HepG2 (cell line): ENCODE data around the gene USP38. TPM values are rescaled to one million over a fixed set of nuclear protein-coding genes. Genes with fewer than 3 reads are reported as not detected.
"Not testable (repeated sequence)": the region's sequence is repeated elsewhere in the genome, so short reads cannot be mapped to it uniquely, and the experiment has no call there.

Experiments
- ATAC-seq: fragments of 200-7000 bp; cut with Tn5 transposase; 3 replicates; pipeline ENCODE4 v1.9.1; 2020; ENCODE audit warnings: mild to moderate bottlenecking, moderate library complexity
- BruUV-seq: library from RNA; stranded (reverse); fragments of 400-500 nt; replicated peaks from 2 replicates; lab custom pipeline; 2021; lab: Mats Ljungman, UMichigan
- CTCF ChIA-PET: fragments of 300-600 bp; formaldehyde crosslinking; extraction: SDS; loops from one replicate; lab custom pipeline; 2021; ENCODE audit warnings: low total read pairs, inconsistent platforms, low intra/inter-chr PET ratio; lab: Yijun Ruan, JAX
- POLR2A ChIA-PET: fragments of 350-600 bp; sonication (Branson Sonifier 250); formaldehyde crosslinking; loops from one replicate; lab custom pipeline; 2020; ENCODE audit warnings: antibody characterized with exemption, inconsistent platforms; lab: Yijun Ruan, JAX
- DNase-seq: peaks from one replicate; pipeline ENCODE4 v3.0.0-alpha.2; 2015; ENCODE audit warnings: low spot score
- FAIRE-seq: peaks from 3 replicates; lab custom pipeline; 2011; peaks lifted over from hg19 to GRCh38; lab: Jason Lieb, UNC
- H2AFZ ChIP-seq: one replicate; pipeline ENCODE4 v1.6.1; 2011; ENCODE audit warnings: low read length, inconsistent platforms
- H3K27ac ChIP-seq: fragments of 300-600 bp; 3 replicates; pipeline ENCODE4 v1.8.0; 2011; ENCODE audit warnings: mixed run types, mild to moderate bottlenecking, mixed read lengths, low read length, inconsistent platforms; ENCODE audit not compliant: insufficient read depth; ENCODE audit errors: extremely low read length
- H3K27me3 ChIP-seq, 2 experiments: fragments of 200-600 bp in 1 of 2; 2 replicates in 1 of 2; 3 replicates in 1 of 2; pipeline versions ENCODE4 v1.6.0 to v1.8.0; 2011; ENCODE audit warnings: low read length in 2 of 2, mild to moderate bottlenecking in 2 of 2, moderate library complexity in 2 of 2, inconsistent platforms in 1 of 2; ENCODE audit not compliant: insufficient read depth in 2 of 2, control insufficient read depth in 1 of 2
- H3K36me3 ChIP-seq, 2 experiments: fragments of 200-600 bp in 1 of 2; replicated peaks in 1 of 2; 2 replicates in 1 of 2; 3 replicates in 1 of 2; pipeline versions ENCODE4 v1.5.1 to v1.8.0; 2011; ENCODE audit warnings: low read length in 2 of 2, inconsistent platforms in 1 of 2; ENCODE audit not compliant: insufficient read depth in 2 of 2, control insufficient read depth in 1 of 2
- H3K4me1 ChIP-seq: 2 replicates; pipeline ENCODE4 v1.5.1; 2012; ENCODE audit warnings: low read length, inconsistent platforms; ENCODE audit not compliant: insufficient read depth
- H3K4me2 ChIP-seq: 2 replicates; pipeline ENCODE4 v1.6.0; 2011; ENCODE audit warnings: low read depth, low read length, inconsistent platforms
- H3K4me3 ChIP-seq, 3 experiments: fragments of 200-600 bp in 1 of 3; sonication (generic), shearing (Covaris generic) in 1 of 3; replicated peaks in 1 of 3; 2 replicates each; pipeline ENCODE4 v1.5.1; 2011 to 2016; ENCODE audit warnings: low read length in 3 of 3, inconsistent platforms in 2 of 3, low read depth in 2 of 3, mild to moderate bottlenecking in 2 of 3, control low read depth in 1 of 3, mixed read lengths in 1 of 3; ENCODE audit not compliant: insufficient read depth in 1 of 3
- H3K79me2 ChIP-seq: one replicate; pipeline ENCODE4 v1.6.1; 2011; ENCODE audit warnings: low read length, inconsistent platforms; ENCODE audit not compliant: insufficient read depth
- H3K9ac ChIP-seq: 2 replicates; pipeline ENCODE4 v1.6.0; 2011; ENCODE audit warnings: mild to moderate bottlenecking, low read depth, low read length, inconsistent platforms; ENCODE audit not compliant: insufficient read depth
- H3K9me3 ChIP-seq: 2 replicates; pipeline ENCODE4 v1.5.1; 2012; ENCODE audit warnings: mild to moderate bottlenecking, low read length
- H4K20me1 ChIP-seq: 2 replicates; pipeline ENCODE4 v1.6.0; 2011; ENCODE audit warnings: inconsistent platforms, mild to moderate bottlenecking, low read length, moderate library complexity; ENCODE audit not compliant: insufficient read depth
- ATF3 ChIP-seq: sonication (generic); formaldehyde crosslinking; IDR thresholded peaks from 2 replicates; pipeline ENCODE4 v1.4.0; 2020; ENCODE audit warnings: missing genetic modification reagents
- CCDC6 ChIP-seq: sonication (generic); formaldehyde crosslinking; IDR thresholded peaks from 2 replicates; pipeline ENCODE4 v1.8.1; 2022; ENCODE audit warnings: mild to moderate bottlenecking, missing genetic modification reagents, moderate library complexity
- ELF4 ChIP-seq: sonication (generic); formaldehyde crosslinking; IDR thresholded peaks from 2 replicates; pipeline ENCODE4 v1.5.0; 2020; ENCODE audit warnings: missing genetic modification reagents, mild to moderate bottlenecking, moderate library complexity, borderline replicate concordance
- GATAD1 ChIP-seq: IDR thresholded peaks from 2 replicates; pipeline ENCODE4 v1.6.1; 2016; ENCODE audit warnings: missing genetic modification reagents, missing compliant biosample characterization
- GRHL1 ChIP-seq: sonication (generic); formaldehyde crosslinking; conservative IDR thresholded peaks from 2 replicates; pipeline ENCODE4 v1.8.0; 2022; ENCODE audit warnings: missing genetic modification reagents
- MEF2D ChIP-seq: sonication (generic); formaldehyde crosslinking; IDR thresholded peaks from 2 replicates; pipeline ENCODE4 v1.5.1; 2020; ENCODE audit warnings: mild to moderate bottlenecking, missing genetic modification reagents
- MXD1 ChIP-seq: sonication (generic); formaldehyde crosslinking; IDR thresholded peaks from 2 replicates; pipeline ENCODE4 v1.4.0; 2020; ENCODE audit warnings: mild to moderate bottlenecking, missing genetic modification reagents
- MYC ChIP-seq: sonication (generic); formaldehyde crosslinking; IDR thresholded peaks from 2 replicates; pipeline ENCODE4 v1.9.0; 2021; ENCODE audit warnings: missing genetic modification reagents, borderline replicate concordance
- MZF1 ChIP-seq: sonication (generic); formaldehyde crosslinking; IDR thresholded peaks from 2 replicates; pipeline ENCODE4 v1.8.1; 2023; ENCODE audit warnings: mild to moderate bottlenecking, missing genetic modification reagents, borderline replicate concordance
- NCOA2 ChIP-seq: sonication (generic); formaldehyde crosslinking; IDR thresholded peaks from 2 replicates; pipeline ENCODE4 v1.8.0; 2022; ENCODE audit warnings: inconsistent platforms
- SKI ChIP-seq: fragments of 450-650 bp; IDR thresholded peaks from one replicate; pipeline ENCODE4 v1.6.1; 2018; ENCODE audit warnings: mild to moderate bottlenecking; ENCODE audit not compliant: partially characterized antibody
- SNAI1 ChIP-seq: sonication (generic); formaldehyde crosslinking; IDR thresholded peaks from 2 replicates; pipeline ENCODE4 v1.5.0; 2020; ENCODE audit warnings: mild to moderate bottlenecking, missing genetic modification reagents, borderline replicate concordance
- SRSF1 ChIP-seq: fragments of 200-400 bp; formaldehyde crosslinking; optimal IDR thresholded peaks from 2 replicates; pipeline ENCODE3; 2017; ENCODE audit warnings: mild to moderate bottlenecking, low read depth, low read length, moderate library complexity
- ZBTB21 ChIP-seq: sonication (generic); formaldehyde crosslinking; IDR thresholded peaks from 2 replicates; pipeline ENCODE4 v1.4.0; 2020; ENCODE audit warnings: missing genetic modification reagents
- ZFP1 ChIP-seq: IDR thresholded peaks from 2 replicates; pipeline ENCODE4 v1.6.1; 2016
- ZMAT5 ChIP-seq: sonication (generic); formaldehyde crosslinking; IDR thresholded peaks from 2 replicates; pipeline ENCODE4 v1.5.0; 2020; ENCODE audit warnings: mild to moderate bottlenecking, low read depth, missing genetic modification reagents, borderline replicate concordance
- ZNF230 ChIP-seq: sonication (generic); formaldehyde crosslinking; IDR thresholded peaks from 2 replicates; pipeline ENCODE4 v1.4.0; 2020; ENCODE audit warnings: mild to moderate bottlenecking, missing genetic modification reagents
- ZNF431 ChIP-seq: sonication (generic); formaldehyde crosslinking; IDR thresholded peaks from 2 replicates; pipeline ENCODE4 v1.9.0; 2022; ENCODE audit warnings: missing genetic modification reagents, low read depth, mild to moderate bottlenecking, borderline replicate concordance
- ZNF878 ChIP-seq: sonication (generic); formaldehyde crosslinking; IDR thresholded peaks from 2 replicates; pipeline ENCODE4 v1.8.1; 2023; ENCODE audit warnings: mild to moderate bottlenecking, missing genetic modification reagents, moderate library complexity
- WGBS: methylation state at CpG from one replicate; pipeline ENCODE4 v1.1.6; 2017; ENCODE audit warnings: low lambda C conversion rate; 5-methylcytosine and 5-hydroxymethylcytosine counted together
- in situ Hi-C: cut with HindIII; loops from 2 replicates; pipeline ENCODE4 v1.10.0; 2017; ENCODE audit warnings: low pct_unique_long_range_greater_than_20kb; ENCODE audit not compliant: extremely low pct_ligation_motif_present
- intact Hi-C: fragments of 100-400 bp; cut with micrococcal nuclease; formaldehyde crosslinking; loops from one replicate; pipeline ENCODE4 v1.10.0; 2022; ENCODE audit not compliant: unreplicated experiment
- polyA plus RNA-seq, 8 experiments: library from polyadenylated mRNA; depleted of rRNA in 3 of 8; stranded (reverse) in 7 of 8; unstranded in 1 of 8; fragments of >200 nt; fragmentation: Illumina TruSeq in 4 of 8; extraction: Trizol in 4 of 8; gene quantifications; 2 replicates each; pipeline versions ENCODE4 v1.2.1 to v1.2.3, GENCODE V29; 2011 to 2016; ENCODE audit warnings: low read depth in 4 of 8, missing spikeins in 1 of 8, mixed read lengths in 1 of 8; ENCODE audit not compliant: insufficient read depth in 1 of 8
- total RNA-seq, 5 experiments: library from RNA; depleted of rRNA; stranded (reverse); fragments of >200 nt; fragmentation: Illumina TruSeq; extraction: Trizol; gene quantifications; 2 replicates each; pipeline ENCODE4 v1.2.3, GENCODE V29; 2016; ENCODE audit warnings: low read depth in 1 of 5

The USP38 gene
- total and polyA plus RNA-seq, 2 of the 13 experiments (the other 11 are each of a cell fraction or from before 2014, with no cell fraction given) = 4.5 to 11.8 TPM

- no TSS peak for BruUV-seq
- ChIA-PET POLR2A (no interaction called here), CTCF (no interaction called here)
- intact Hi-C loops = no loop called here
- H2AFZ ChIP-seq = no peak overlapping the region
- H3K4me1 ChIP-seq = no peaks in the 10 kb centered on the region
- no peaks in the 10 kb centered on the region for H3K9me3 ChIP-seq
- no peaks in the 10 kb centered on the region for H3K27me3 ChIP-seq
- in situ Hi-C loops = no loop called here
- 45% methylated on average over 1 of the region's 1 CpG for WGBS
- ATAC-seq (no peak), FAIRE-seq (no peak), DNase-seq (no peak)
- no peaks in the 10 kb centered on the region for H3K79me2 ChIP-seq
- H3K4me2 ChIP-seq = no peak overlapping the region
- H3K27ac ChIP-seq = no peak overlapping the region
- H3K4me3 ChIP-seq = no peak overlapping the region
- H3K9ac ChIP-seq = no peak overlapping the region
- no peaks in the 10 kb centered on the region for H3K36me3 ChIP-seq
- no peak for TF ChIP-seq MZF1 (CRISPR knock-in tag)
- TF ChIP-seq ELF4 (CRISPR knock-in tag) = no peak
- TF ChIP-seq ZNF230 = no peak
- TF ChIP-seq CCDC6 = no peak
- TF ChIP-seq ZFP1 (CRISPR knock-in tag) = no peak
- TF ChIP-seq ATF3 = no peak
- no peak for TF ChIP-seq ZMAT5 (CRISPR knock-in tag)
- no peak for TF ChIP-seq MYC (CRISPR knock-in tag)
- no peak for TF ChIP-seq MXD1 (CRISPR knock-in tag)
- TF ChIP-seq SKI = no peak
- TF ChIP-seq ZNF431 = no peak
- no peak for TF ChIP-seq ZNF878 (CRISPR knock-in tag)
- TF ChIP-seq GRHL1 (CRISPR knock-in tag) = no peak
- no peak for TF ChIP-seq MEF2D (CRISPR knock-in tag)
- TF ChIP-seq SRSF1 = no peak
- TF ChIP-seq ZBTB21 (CRISPR knock-in tag) = no peak
- no peak for TF ChIP-seq NCOA2 (CRISPR knock-in tag)
- TF ChIP-seq GATAD1 (CRISPR knock-in tag) = no peak
- TF ChIP-seq SNAI1 (CRISPR knock-in tag) = no peak
- no peaks in the 10 kb centered on the region for H4K20me1 ChIP-seq
These were observed 49.4 kb downstream of the USP38 start for GRCh38 chr4:143234153-143234552.

GRCh38 chr4:143237195-143237594 lies 52.5 kb downstream of the USP38 start:
- H3K79me2 ChIP-seq, H3K9ac ChIP-seq, H3K27ac ChIP-seq, H3K4me3 ChIP-seq, FAIRE-seq, CTCF ChIA-PET, in situ Hi-C loops, H3K9me3 ChIP-seq, POLR2A ChIA-PET, H3K36me3 ChIP-seq, H3K27me3 ChIP-seq, DNase-seq, H3K4me2 ChIP-seq, H2AFZ ChIP-seq, H4K20me1 ChIP-seq, intact Hi-C loops, BruUV-seq, ATAC-seq: not testable (repeated sequence)
- WGBS = 78% methylated on average over 11 of the region's 11 CpGs
- H3K4me1 ChIP-seq = peaks cover 21% of the 10 kb centered on the region
